Neural cell (in vitro differentiated cells): ENCODE measurements around the gene MMAB. TPM values are rescaled to one million over a fixed set of nuclear protein-coding genes. Genes with fewer than 3 reads are reported as not detected.

Source experiments
- H2AFZ ChIP-seq: fragments of 200-600, 300-800 bp; sonication (generic), shearing (Covaris generic); 2 replicates; pipeline ENCODE4 v1.6.0; 2014; ENCODE audit warnings: low read depth, mild to moderate bottlenecking, antibody characterized with exemption, low read length, moderate library complexity
- H3F3A ChIP-seq: fragments of 200-600 bp; shearing (Covaris generic); 2 replicates; pipeline ENCODE4 v1.6.1; 2016; ENCODE audit warnings: mild to moderate bottlenecking, moderate library complexity, mixed read lengths, antibody characterized with exemption, low read length; ENCODE audit not compliant: insufficient read depth, poor library complexity, severe bottlenecking
- H3K27ac ChIP-seq: fragments of 200-600, 300-800 bp; sonication (generic), shearing (Covaris generic); 2 replicates; pipeline ENCODE4 v1.5.1; 2014; ENCODE audit warnings: mild to moderate bottlenecking, low read length, moderate library complexity
- H3K27me3 ChIP-seq: fragments of 300-800, 200-600 bp; sonication (generic), shearing (Covaris generic); 2 replicates; pipeline ENCODE4 v1.6.0; 2014; ENCODE audit warnings: mild to moderate bottlenecking, low read depth, low read length, moderate library complexity; ENCODE audit not compliant: insufficient read depth
- H3K36me3 ChIP-seq: fragments of 300-800, 200-600 bp; sonication (generic), shearing (Covaris generic); 2 replicates; pipeline ENCODE4 v1.5.1; 2014; ENCODE audit warnings: mild to moderate bottlenecking, antibody characterized with exemption, low read length, moderate library complexity; ENCODE audit not compliant: insufficient read depth
- H3K4me2 ChIP-seq: fragments of 300-800, 200-600 bp; sonication (generic), shearing (Covaris generic); 2 replicates; pipeline ENCODE4 v1.6.0; 2014; ENCODE audit warnings: mild to moderate bottlenecking, low read length
- H3K4me3 ChIP-seq: fragments of 300-800, 200-600 bp; sonication (generic), shearing (Covaris generic); 2 replicates; pipeline ENCODE4 v1.5.1; 2014; ENCODE audit warnings: mild to moderate bottlenecking, low read length, moderate library complexity
- H3K79me2 ChIP-seq: fragments of 200-600 bp; shearing (Covaris generic); replicated peaks from 2 replicates; pipeline ENCODE4 v1.6.0; 2014; ENCODE audit warnings: mild to moderate bottlenecking, low read length, moderate library complexity; ENCODE audit not compliant: insufficient read depth
- H3K9ac ChIP-seq: fragments of 300-800, 200-600 bp; sonication (generic), shearing (Covaris generic); 2 replicates; pipeline ENCODE4 v1.6.1; 2016; ENCODE audit warnings: mild to moderate bottlenecking, low read length, mixed read lengths
- H3K9me2 ChIP-seq: fragments of 200-600 bp; shearing (Covaris generic); 2 replicates; pipeline ENCODE4 v1.6.1; 2016; ENCODE audit warnings: mild to moderate bottlenecking, low read length, mixed read lengths; ENCODE audit not compliant: insufficient read depth
- H3K9me3 ChIP-seq: fragments of 200-600, 300-800 bp; sonication (generic), shearing (Covaris generic); 2 replicates; pipeline ENCODE4 v1.6.1; 2016; ENCODE audit warnings: mild to moderate bottlenecking, mixed run types, low read length, moderate library complexity, mixed read lengths
- H4K20me1 ChIP-seq: fragments of 200-600 bp; shearing (Covaris generic); 2 replicates; pipeline ENCODE4 v1.6.1; 2016; ENCODE audit warnings: mild to moderate bottlenecking, mixed run types; ENCODE audit not compliant: insufficient read depth
- CTCF ChIP-seq: fragments of 450-650 bp; IDR thresholded peaks from 2 replicates; pipeline ENCODE4 v1.5.1; 2014; ENCODE audit warnings: antibody characterized with exemption, mild to moderate bottlenecking, moderate library complexity; ENCODE audit not compliant: poor library complexity, severe bottlenecking
- EP300 ChIP-seq: fragments of 450-650 bp; conservative IDR thresholded peaks from 2 replicates; pipeline ENCODE4 v1.6.1; 2014; ENCODE audit warnings: antibody characterized with exemption, mild to moderate bottlenecking, moderate library complexity; ENCODE audit not compliant: poor library complexity, severe bottlenecking
- EZH2 ChIP-seq: fragments of 200-600, 300-800 bp; shearing (Covaris generic), sonication (generic); IDR thresholded peaks from 2 replicates; pipeline ENCODE4 v1.6.1; 2014; ENCODE audit warnings: antibody characterized with exemption, low read length, borderline replicate concordance, mild to moderate bottlenecking; ENCODE audit not compliant: insufficient read depth, poor library complexity, severe bottlenecking
- MXI1 ChIP-seq: fragments of 450-650 bp; conservative IDR thresholded peaks from 2 replicates; pipeline ENCODE4 v1.6.1; 2014; ENCODE audit warnings: antibody characterized with exemption, mild to moderate bottlenecking; ENCODE audit not compliant: poor library complexity, severe bottlenecking
- POLR2AphosphoS5 ChIP-seq: IDR thresholded peaks from 2 replicates; pipeline ENCODE4 v1.6.1; 2012
- RAD21 ChIP-seq: fragments of 450-650 bp; conservative IDR thresholded peaks from 2 replicates; pipeline ENCODE4 v1.6.1; 2014; ENCODE audit warnings: antibody characterized with exemption, mild to moderate bottlenecking, moderate library complexity
- REST ChIP-seq: IDR thresholded peaks from 2 replicates; pipeline ENCODE4 v1.6.1; 2012; ENCODE audit warnings: borderline replicate concordance
- SMC3 ChIP-seq: fragments of 450-650 bp; conservative IDR thresholded peaks from 2 replicates; pipeline ENCODE4 v1.6.1; 2014; ENCODE audit warnings: antibody characterized with exemption, mild to moderate bottlenecking, moderate library complexity; ENCODE audit not compliant: poor library complexity
- TAF1 ChIP-seq: IDR thresholded peaks from 2 replicates; pipeline ENCODE4 v1.6.1; 2012; ENCODE audit warnings: low read depth
- polyA plus RNA-seq: library from polyadenylated mRNA; depleted of rRNA; stranded (reverse); fragments of >200 nt; gene quantifications from 2 replicates; pipeline ENCODE4 v1.2.3, GENCODE V29; 2014

Gene MMAB
- polyA plus RNA-seq, 1 donor from 2014 or later = 52.6 TPM

GRCh38 chr12:109580684-109581333 lies 7.5 kb upstream of the MMAB start:
- no peaks in the 10 kb centered on the region for H4K20me1 ChIP-seq
- TF ChIP-seq POLR2AphosphoS5 (no peak), MXI1 (no peak), TAF1 (no peak)
- H3K27ac ChIP-seq = no peak overlapping the region
- no peak overlapping the region for H2AFZ ChIP-seq
- no peaks in the 10 kb centered on the region for H3K36me3 ChIP-seq
- no peak overlapping the region for H3K4me2 ChIP-seq
- no peak overlapping the region for H3K4me3 ChIP-seq
- H3K9me3 ChIP-seq = no peaks in the 10 kb centered on the region
- peaks cover 5% of the 10 kb centered on the region for H3K79me2 ChIP-seq
- H3F3A ChIP-seq = no peaks in the 10 kb centered on the region
- H3K9me2 ChIP-seq = no peaks in the 10 kb centered on the region
- H3K27me3 ChIP-seq = no peaks in the 10 kb centered on the region
- no peak overlapping the region for H3K9ac ChIP-seq

DNA sequence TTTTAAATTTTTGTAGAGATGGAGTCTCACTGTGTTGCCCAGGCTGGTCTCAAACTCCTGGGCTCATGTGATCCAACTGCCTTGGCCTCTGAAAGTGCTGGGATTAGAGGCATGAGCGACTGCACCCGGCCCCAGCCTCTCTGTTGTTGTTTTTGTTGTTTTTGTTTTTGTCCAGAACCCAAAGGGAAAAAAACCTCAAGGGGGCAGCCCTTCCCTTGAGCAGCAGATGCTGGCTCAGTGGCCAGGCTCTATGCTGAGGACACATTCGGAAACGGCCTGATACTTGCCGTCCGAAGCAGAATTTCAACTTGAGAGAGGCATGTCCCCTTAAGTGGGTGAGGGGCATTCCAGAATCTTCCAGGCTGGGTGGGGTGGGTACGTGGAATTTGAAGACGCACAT lies 7.0 kb upstream of the MMAB start:
- Histone ChIP-seq H3K9me2 (no peaks in the 10 kb centered on the region), H3K9ac (no peak overlapping the region), H3F3A (no peaks in the 10 kb centered on the region), H3K36me3 (no peaks in the 10 kb centered on the region), H3K9me3 (no peaks in the 10 kb centered on the region), H3K4me3 (no peak overlapping the region), H3K79me2 (peaks cover 5% of the 10 kb centered on the region), H4K20me1 (no peaks in the 10 kb centered on the region), H3K4me2 (no peak overlapping the region), H2AFZ (no peak overlapping the region), H3K27me3 (no peaks in the 10 kb centered on the region), H3K27ac (no peak overlapping the region)
- TF ChIP-seq TAF1 (no peak), EP300 (no peak), SMC3 (no peak), MXI1 (no peak), RAD21 (no peak), CTCF (no peak), REST (no peak), POLR2AphosphoS5 (no peak), EZH2 (no peak)

- Histone ChIP-seq H3K9me3 (no peaks in the 10 kb centered on the region), H4K20me1 (no peaks in the 10 kb centered on the region), H3K79me2 (peaks cover 9% of the 10 kb centered on the region), H3K27me3 (no peaks in the 10 kb centered on the region), H3K4me2 (no peak overlapping the region), H3K9ac (no peak overlapping the region), H3K9me2 (no peaks in the 10 kb centered on the region), H3K4me3 (no peak overlapping the region), H3K27ac (no peak overlapping the region), H3F3A (no peaks in the 10 kb centered on the region), H2AFZ (no peak overlapping the region), H3K36me3 (no peaks in the 10 kb centered on the region)
- TF ChIP-seq EZH2 = no peak
- TF ChIP-seq SMC3 = no peak
- no peak for TF ChIP-seq TAF1
- TF ChIP-seq RAD21 = no peak
- TF ChIP-seq CTCF = no peak
- TF ChIP-seq MXI1 = no peak
- no peak for TF ChIP-seq POLR2AphosphoS5
- no peak for TF ChIP-seq EP300
- TF ChIP-seq REST = no peak
Observed at GRCh38 chr12:109579639-109580038, 6.3 kb upstream of the MMAB start.
